Small intestine (tissue), 7 donors: Measurements from ENCODE around the gene NARS2. TPM values are rescaled to one million over a fixed set of nuclear protein-coding genes. Genes with fewer than 3 reads are reported as not detected.
A peak's percentile ranks its signal among the peaks of the same experiment; 100 is the strongest.

ENCODE experiments used
- DNase-seq, 2 donors: peaks; one replicate each; pipeline versions ENCODE4 v3.0.0 to v3.0.0-alpha.2; 2013
- FAIRE-seq: peaks from 2 replicates; lab custom pipeline; 2012; peaks lifted over from hg19 to GRCh38; lab: Jason Lieb, UNC
- H3K27ac ChIP-seq, 3 donors: one replicate each; pipeline ENCODE4 v1.5.1; 2013; ENCODE audit warnings: low read length in 2 of 3, mild to moderate bottlenecking in 2 of 3, control low read depth in 1 of 3, inconsistent platforms in 1 of 3, low read depth in 1 of 3, moderate library complexity in 1 of 3
- H3K27me3 ChIP-seq, 3 donors: one replicate each; pipeline ENCODE4 v1.6.1; 2013; ENCODE audit warnings: low read length in 3 of 3, inconsistent platforms in 1 of 3; ENCODE audit not compliant: control insufficient read depth in 3 of 3, insufficient read depth in 3 of 3
- H3K36me3 ChIP-seq, 3 donors: one replicate each; pipeline ENCODE4 v1.6.1; 2013; ENCODE audit warnings: low read length in 3 of 3, inconsistent platforms in 1 of 3, low read depth in 1 of 3, mild to moderate bottlenecking in 1 of 3, moderate library complexity in 1 of 3; ENCODE audit not compliant: control insufficient read depth in 3 of 3, insufficient read depth in 2 of 3
- H3K4me1 ChIP-seq, 3 donors: one replicate each; pipeline ENCODE4 v1.6.1; 2013; ENCODE audit warnings: low read length in 2 of 3, inconsistent platforms in 1 of 3, low read depth in 1 of 3, mild to moderate bottlenecking in 1 of 3, moderate library complexity in 1 of 3; ENCODE audit not compliant: control insufficient read depth in 3 of 3, insufficient read depth in 2 of 3
- H3K4me3 ChIP-seq, 3 donors: one replicate each; pipeline ENCODE4 v1.5.1; 2013; ENCODE audit warnings: low read length in 3 of 3, control low read depth in 1 of 3, inconsistent platforms in 1 of 3, low read depth in 1 of 3, mild to moderate bottlenecking in 1 of 3, moderate library complexity in 1 of 3
- H3K9me3 ChIP-seq, 2 donors: one replicate each; pipeline ENCODE4 v1.6.1; 2013; ENCODE audit warnings: low read depth in 1 of 2, low read length in 1 of 2; ENCODE audit not compliant: control insufficient read depth in 2 of 2, insufficient read depth in 1 of 2
- WGBS, 3 donors: extraction: QIAGEN DNeasy Blood & Tissue Kit; methylation state at CpG; one replicate each; pipeline ENCODE4 v1.1.7; 2013; 5-methylcytosine and 5-hydroxymethylcytosine counted together
- polyA plus RNA-seq, 4 donors: library from polyadenylated mRNA; stranded (reverse) in 3 of 4; unstranded in 1 of 4; fragments of 200-250 nt in 3 of 4; fragments of 120-200 nt in 1 of 4; gene quantifications; one replicate each; pipeline versions ENCODE4 v1.2.1 to v1.2.3, GENCODE V29; 2013
- donor health status: healthy with polysubstance abuse.
- donor health status: control.
- donor health status: control.
- donor health status: Bipolar disorder and iron deficiency.
- donor health status: healthy.

The NARS2 gene
- polyA plus RNA-seq, 4 donors = 8.1 to 21.8 (median 12.4) TPM

- Histone ChIP-seq H3K9me3 (no peaks in the 10 kb centered on the region), H3K36me3 (peaks cover 0 to 3% (median 0%) of the 10 kb centered on the region in 3 donors), H3K27me3 (no peaks in the 10 kb centered on the region), H3K4me1 (no peaks in the 10 kb centered on the region), H3K27ac (no peak overlapping the region), H3K4me3 (no peak overlapping the region)
- no peak for FAIRE-seq
- DNase-seq = no peak
Measured at GRCh38 chr11:78489184-78489583, 85.5 kb downstream of the NARS2 start.

GRCh38 chr11:78478536-78478935, 96.1 kb downstream of the NARS2 start:
- H3K4me3 ChIP-seq = no peak overlapping the region
- peaks cover 0 to 3% (median 0%) of the 10 kb centered on the region in 3 donors for H3K4me1 ChIP-seq
- no peaks in the 10 kb centered on the region for H3K27me3 ChIP-seq
- DNase-seq (no peak), FAIRE-seq (no peak)
- no peaks in the 10 kb centered on the region for H3K9me3 ChIP-seq
- WGBS, 3 donors = 96 to 97% (median 96%) methylated on average over 2 of the region's 2 CpGs
- H3K36me3 ChIP-seq = peaks cover 0 to 6% (median 0%) of the 10 kb centered on the region in 3 donors
- no peak overlapping the region for H3K27ac ChIP-seq

GRCh38 chr11:78476066-78476465, 98.6 kb downstream of the NARS2 start:
- H3K4me3 ChIP-seq = no peak overlapping the region
- H3K27me3 ChIP-seq = no peaks in the 10 kb centered on the region
- peak in 1 of 2 donors; percentile 77 for DNase-seq
- no peak for FAIRE-seq
- peaks cover 0 to 3% (median 0%) of the 10 kb centered on the region in 3 donors for H3K4me1 ChIP-seq
- H3K27ac ChIP-seq = peak overlapping the region in 1 of 3 donors; percentile 15
- H3K9me3 ChIP-seq = no peaks in the 10 kb centered on the region
- peaks cover 0 to 6% (median 0%) of the 10 kb centered on the region in 3 donors for H3K36me3 ChIP-seq
- WGBS, 3 donors = 10 to 67% (median 67%) methylated on average over 1 of the region's 1 CpG

- Histone ChIP-seq H3K4me1 (peaks cover 0 to 3% (median 0%) of the 10 kb centered on the region in 3 donors), H3K27ac (no peak overlapping the region), H3K36me3 (peaks cover 0 to 6% (median 0%) of the 10 kb centered on the region in 3 donors), H3K9me3 (no peaks in the 10 kb centered on the region), H3K27me3 (no peaks in the 10 kb centered on the region), H3K4me3 (no peak overlapping the region)
- FAIRE-seq = no peak
- DNase-seq = no peak
Measured at GRCh38 chr11:78474451-78474850, 100.2 kb downstream of the NARS2 start.

GRCh38 chr11:78472905-78473304, 101.8 kb downstream of the NARS2 start:
- Histone ChIP-seq H3K4me3 (no peak overlapping the region), H3K27me3 (no peaks in the 10 kb centered on the region), H3K36me3 (peaks cover 0 to 4% (median 0%) of the 10 kb centered on the region in 3 donors), H3K4me1 (peaks cover 0 to 3% (median 0%) of the 10 kb centered on the region in 3 donors), H3K9me3 (no peaks in the 10 kb centered on the region), H3K27ac (no peak overlapping the region)
- no peak for DNase-seq
- WGBS, 3 donors = 82 to 89% (median 85%) methylated on average over 4 of the region's 4 CpGs
- no peak for FAIRE-seq

GRCh38 chr11:78472382-78472781, 102.3 kb downstream of the NARS2 start:
- H3K4me1 ChIP-seq = no peaks in the 10 kb centered on the region
- no peak for FAIRE-seq
- H3K9me3 ChIP-seq = no peaks in the 10 kb centered on the region
- no peaks in the 10 kb centered on the region for H3K27me3 ChIP-seq
- WGBS, 3 donors = 95 to 98% (median 98%) methylated on average over 3 of the region's 3 CpGs
- DNase-seq = no peak
- peaks cover 0 to 4% (median 0%) of the 10 kb centered on the region in 3 donors for H3K36me3 ChIP-seq
- H3K4me3 ChIP-seq = no peak overlapping the region
- H3K27ac ChIP-seq = no peak overlapping the region

- no peaks in the 10 kb centered on the region for H3K9me3 ChIP-seq
- WGBS, 3 donors = 34 to 66% (median 44%) methylated on average over 3 of the region's 3 CpGs
- no peaks in the 10 kb centered on the region for H3K4me1 ChIP-seq
- H3K27me3 ChIP-seq = no peaks in the 10 kb centered on the region
- peaks cover 0 to 4% (median 0%) of the 10 kb centered on the region in 3 donors for H3K36me3 ChIP-seq
- FAIRE-seq = no peak
- H3K27ac ChIP-seq = no peak overlapping the region
- DNase-seq = no peak
- H3K4me3 ChIP-seq = no peak overlapping the region
Measured at GRCh38 chr11:78470861-78471442, 103.7 kb downstream of the NARS2 start.

- 86 to 96% (median 89%) methylated on average over 3 of the region's 3 CpGs for WGBS, 3 donors
- no peaks in the 10 kb centered on the region for H3K4me1 ChIP-seq
- H3K27me3 ChIP-seq = no peaks in the 10 kb centered on the region
- DNase-seq (no peak), FAIRE-seq (no peak)
- no peak overlapping the region for H3K27ac ChIP-seq
- H3K36me3 ChIP-seq = peaks cover 0 to 6% (median 0%) of the 10 kb centered on the region in 3 donors
- no peaks in the 10 kb centered on the region for H3K9me3 ChIP-seq
- no peak overlapping the region for H3K4me3 ChIP-seq
Measured at GRCh38 chr11:78469896-78470295, 104.8 kb downstream of the NARS2 start.

- no peak overlapping the region for H3K4me3 ChIP-seq
- no peak for DNase-seq
- no peak overlapping the region for H3K27ac ChIP-seq
- no peaks in the 10 kb centered on the region for H3K9me3 ChIP-seq
- FAIRE-seq = no peak
- peaks cover 0 to 6% (median 0%) of the 10 kb centered on the region in 3 donors for H3K36me3 ChIP-seq
- no peaks in the 10 kb centered on the region for H3K4me1 ChIP-seq
- no peaks in the 10 kb centered on the region for H3K27me3 ChIP-seq
- 54 to 73% (median 56%) methylated on average over 4 of the region's 4 CpGs for WGBS, 3 donors
Measured at GRCh38 chr11:78467931-78468330, 106.7 kb downstream of the NARS2 start.
